Activated CD4-positive, alpha-beta T cell treated with anti-CD3 and anti-CD28 coated beads, Interleukin-10, Interleukin-2, amounts not matched to agents 100 ng/mL and 50 ng/mL, durations not matched to agents 16 hours and 8 hours (primary cell): Measurements from ENCODE around the gene ZNF341.
"Not testable (repeated sequence)": the region's sequence is repeated elsewhere in the genome, so short reads cannot be mapped to it uniquely, and the experiment has no call there.

Source experiments
- DNase-seq: peaks from one replicate; pipeline ENCODE4 v3.0.0-alpha.2; 2020

The ZNF341 gene

DNA sequence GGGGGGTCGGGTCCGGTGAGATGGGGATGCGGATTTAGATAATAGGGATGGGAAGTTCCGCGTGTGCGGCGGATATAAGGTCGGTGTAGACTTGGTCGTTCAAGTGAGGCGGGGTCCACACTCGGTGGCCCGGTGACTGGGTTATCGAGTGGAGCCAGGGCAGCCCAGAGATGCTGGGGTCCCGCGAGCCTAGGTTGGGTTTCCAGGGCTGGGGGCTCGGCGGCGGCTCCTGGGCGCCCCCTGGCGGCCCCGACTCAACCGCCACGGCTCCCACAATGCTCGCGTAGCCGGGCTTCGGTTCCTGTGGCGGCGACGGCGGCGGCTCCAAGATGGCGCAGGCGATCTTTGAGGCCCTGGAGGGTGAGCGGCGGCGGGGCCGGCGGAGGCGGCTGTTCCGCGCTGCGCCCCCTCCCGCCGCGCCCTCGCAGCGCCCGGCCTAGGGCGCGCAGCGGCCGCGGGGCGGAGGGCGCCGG, at the start of gene ZNF341:
TSS of gene ZNF341 (plus strand) at position 304 of the 473 bp plus-strand sequence. CDS start at position 330, 26 bp downstream.
- DNase-seq, result peak; percentile 93

DNA sequence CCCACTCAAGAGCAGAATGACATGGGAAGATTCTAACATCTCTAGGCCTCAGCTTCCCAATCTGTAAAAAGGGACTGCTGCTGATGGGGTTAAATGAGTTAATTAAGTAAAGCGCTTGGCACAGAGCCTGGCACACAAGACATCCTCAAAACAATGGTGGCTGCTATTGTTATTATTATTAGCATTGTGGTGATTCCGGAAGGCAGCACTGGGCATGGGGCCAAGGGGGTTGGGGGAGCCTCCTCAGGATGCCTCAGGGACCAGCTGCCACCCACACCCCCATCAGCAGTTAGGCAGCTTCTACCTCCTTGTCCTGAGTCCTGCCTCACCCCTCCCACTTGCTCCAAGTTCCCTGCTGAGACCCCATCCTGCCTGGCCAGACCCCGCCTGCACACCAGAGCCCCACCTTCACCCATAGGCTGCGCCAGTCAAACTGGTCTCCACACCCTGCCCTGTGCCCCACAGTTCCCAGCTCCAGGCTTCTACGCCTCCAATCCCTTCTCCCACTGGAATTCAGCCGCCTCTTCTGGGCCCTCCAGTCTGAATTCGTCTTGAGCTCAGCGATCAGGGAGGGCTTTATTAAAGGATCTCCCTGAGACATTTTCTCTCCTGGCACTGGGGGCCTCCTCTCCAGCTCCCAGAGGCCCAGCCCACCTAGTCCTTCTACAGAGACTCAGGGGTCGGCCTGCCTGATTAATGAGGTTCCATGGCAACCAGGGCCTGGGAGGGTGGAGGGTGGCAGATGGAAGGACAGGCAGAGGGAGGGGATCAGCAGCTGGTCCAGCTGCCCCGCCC, 47.1 kb upstream of the ZNF341 start:
- no peak for DNase-seq

DNA sequence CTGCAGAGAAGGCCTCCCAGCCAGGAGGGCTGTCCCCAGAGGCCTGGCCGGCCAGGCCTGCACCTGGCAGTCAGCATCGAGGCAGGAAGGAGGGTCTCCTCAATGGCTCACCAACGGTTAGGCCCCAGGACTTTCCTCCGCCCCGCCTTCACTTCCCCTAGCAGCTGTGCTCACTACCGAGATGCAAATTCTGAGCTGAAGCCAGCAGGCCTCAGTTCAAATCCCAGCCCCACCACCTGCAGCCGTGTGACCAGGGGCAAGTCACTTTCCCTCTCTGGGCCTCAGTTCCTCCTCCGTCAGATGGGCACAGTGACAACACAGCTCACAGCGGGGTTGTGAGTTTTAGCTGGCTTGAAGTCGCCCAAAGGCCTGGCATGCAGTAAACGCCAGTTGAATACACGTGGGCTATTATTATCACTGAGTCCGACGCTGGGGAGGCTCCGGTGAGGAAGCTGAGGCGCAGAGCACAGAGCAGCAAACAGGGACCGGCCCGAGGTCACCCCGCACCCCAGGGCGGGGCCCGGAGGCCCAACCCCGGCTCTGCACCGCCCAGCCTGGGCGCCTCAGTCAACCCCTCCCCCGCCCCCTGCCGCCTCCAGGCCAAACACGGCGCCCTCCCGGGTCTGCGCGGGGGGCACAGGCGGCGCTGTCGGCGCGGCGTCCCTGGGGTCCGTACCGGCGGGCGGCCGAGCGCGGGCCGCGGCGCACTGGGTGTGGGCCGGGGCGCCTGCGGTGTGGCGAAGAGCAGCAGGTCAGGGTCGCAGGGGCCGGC, 46.3 kb upstream of the ZNF341 start:
- DNase-seq, result peak; percentile 83

DNA sequence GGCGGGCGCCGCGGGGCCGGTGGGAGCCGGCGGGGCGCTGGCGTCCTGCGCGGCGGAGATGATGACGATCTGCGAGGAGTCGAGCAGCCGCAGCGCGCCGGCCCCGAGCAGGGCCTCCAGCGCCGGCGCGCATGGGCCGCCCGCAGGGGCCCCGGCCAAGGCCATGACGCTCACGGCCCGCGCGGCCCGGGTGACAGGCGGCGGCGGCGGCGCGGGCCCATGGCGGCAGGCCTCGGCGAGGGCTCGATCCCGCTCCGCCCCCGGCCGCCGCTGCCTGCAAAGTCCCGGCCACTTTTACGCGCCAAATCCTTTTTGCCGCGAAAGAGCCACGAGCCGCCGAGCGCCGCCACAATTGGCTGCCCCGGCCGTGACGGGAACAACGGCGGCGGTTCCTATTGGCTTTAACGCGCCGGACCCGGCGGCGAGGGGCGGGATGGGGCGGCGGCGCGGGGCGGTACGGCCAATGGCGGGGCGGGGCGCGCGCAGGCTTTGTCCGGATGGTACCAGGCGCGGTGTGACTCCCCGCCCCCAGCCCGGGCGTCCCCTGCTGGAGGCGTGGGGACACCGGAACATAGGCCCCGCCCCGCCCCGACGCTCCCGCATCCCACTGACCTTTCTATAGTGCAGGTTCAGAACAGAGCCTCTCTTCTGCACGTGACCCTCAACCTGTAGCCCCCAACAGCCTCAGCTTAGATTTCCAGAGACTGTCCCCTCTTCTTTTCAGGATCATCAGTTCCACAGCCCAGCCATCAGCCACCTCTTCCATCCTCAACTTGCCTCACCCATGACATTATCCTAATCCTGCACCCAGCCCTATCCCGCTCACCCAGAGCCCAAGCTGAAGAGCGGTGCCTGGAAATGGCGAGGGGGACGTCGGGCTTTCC, 45.5 kb upstream of the ZNF341 start, which contains the start of gene E2F1:
TSS of gene E2F1 (minus strand) at position 286 of the 884 bp plus-strand sequence. CDS start at position 165, 121 bp downstream.
- DNase-seq, result peak; percentile 98

DNA sequence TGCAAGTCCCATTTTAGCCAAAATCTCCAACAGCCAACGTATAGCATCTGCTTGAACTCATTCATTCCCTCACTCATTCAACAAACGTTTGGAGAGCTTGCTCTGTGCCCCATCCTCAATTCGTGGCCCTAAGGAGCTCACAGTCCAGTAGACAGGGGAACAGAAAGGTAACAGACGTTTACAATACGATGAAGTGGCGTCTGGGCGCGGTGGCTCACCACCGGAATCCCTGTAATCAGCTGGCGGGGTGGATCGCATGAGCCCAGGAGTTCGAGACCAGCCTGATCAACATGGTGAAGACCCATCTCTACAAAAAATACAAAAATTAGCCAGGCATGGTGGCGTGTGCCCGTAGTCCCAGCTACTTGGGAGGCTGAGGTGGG, 44.8 kb upstream of the ZNF341 start:
- DNase-seq, result no peak

DNA sequence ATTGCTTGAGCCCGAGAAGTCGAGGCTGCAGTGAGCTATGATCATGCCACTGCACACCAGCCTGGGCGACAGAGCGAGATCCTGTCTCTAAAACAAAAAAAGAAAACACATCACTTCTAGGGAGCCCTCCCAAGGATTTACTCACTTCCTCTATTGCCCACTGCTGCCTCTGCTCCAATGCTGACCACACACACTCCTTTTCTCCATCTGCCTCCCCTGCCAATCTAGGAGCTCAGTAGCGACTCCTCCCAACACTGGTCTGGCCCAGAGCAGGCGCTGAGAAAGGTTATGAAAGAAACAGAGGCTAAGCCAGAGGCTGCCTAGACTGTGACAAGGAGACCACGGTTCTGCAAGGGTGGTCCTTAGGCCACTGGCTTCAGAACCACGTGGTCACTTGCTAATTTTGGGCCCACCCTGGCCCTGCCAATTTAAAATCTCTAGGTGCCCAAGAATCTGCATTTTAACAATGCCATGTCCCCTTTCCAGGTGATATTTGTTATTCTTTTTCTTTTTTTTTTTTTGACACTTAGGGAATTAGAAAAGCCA, 44.4 kb upstream of the ZNF341 start:
- DNase-seq, result no peak

DNA sequence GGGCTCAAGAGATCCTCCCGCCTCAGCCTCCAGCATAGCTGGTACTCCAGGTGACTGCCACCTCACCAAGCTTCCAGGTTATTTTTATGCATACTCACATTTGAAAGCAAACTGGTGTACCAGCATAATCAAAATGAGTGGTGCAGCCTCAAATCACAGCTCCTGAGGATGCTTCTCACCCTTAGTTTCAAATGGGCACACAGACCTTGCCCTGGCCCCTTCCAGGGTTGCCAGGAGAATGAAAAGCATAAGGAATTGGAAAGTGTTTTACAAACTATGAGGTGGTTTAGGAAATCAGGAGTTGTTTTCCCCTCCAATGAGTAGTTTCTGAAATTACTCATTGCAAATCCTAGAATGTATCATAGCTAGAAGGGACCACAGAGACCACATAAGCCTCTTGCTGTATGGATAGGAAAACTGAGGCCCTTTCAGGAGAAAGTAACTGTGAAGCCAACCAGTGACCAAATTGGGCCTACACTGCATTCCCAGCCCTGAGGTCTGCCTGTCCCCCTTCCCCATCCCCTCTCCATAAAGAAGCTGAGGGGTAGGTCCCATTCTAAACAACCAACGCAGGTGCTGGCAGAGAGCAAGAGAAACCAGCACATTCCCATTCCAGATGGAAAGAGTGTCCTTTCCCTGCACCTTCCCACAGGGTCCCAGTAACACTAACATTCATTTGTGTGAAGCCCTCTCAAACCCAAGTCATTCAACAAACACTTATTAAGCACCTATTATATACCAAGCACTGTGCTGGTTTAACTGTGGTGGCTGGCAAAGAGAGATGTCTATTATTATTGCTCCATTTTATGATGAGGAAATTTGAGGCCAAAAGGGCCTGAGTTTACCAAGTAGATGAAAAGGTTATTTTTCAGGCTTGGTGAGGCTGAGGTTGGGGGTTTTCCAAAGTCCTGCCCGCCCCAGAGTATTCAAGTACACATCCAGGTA, 43.5 kb upstream of the ZNF341 start:
- DNase-seq, result peak; percentile 50

DNA sequence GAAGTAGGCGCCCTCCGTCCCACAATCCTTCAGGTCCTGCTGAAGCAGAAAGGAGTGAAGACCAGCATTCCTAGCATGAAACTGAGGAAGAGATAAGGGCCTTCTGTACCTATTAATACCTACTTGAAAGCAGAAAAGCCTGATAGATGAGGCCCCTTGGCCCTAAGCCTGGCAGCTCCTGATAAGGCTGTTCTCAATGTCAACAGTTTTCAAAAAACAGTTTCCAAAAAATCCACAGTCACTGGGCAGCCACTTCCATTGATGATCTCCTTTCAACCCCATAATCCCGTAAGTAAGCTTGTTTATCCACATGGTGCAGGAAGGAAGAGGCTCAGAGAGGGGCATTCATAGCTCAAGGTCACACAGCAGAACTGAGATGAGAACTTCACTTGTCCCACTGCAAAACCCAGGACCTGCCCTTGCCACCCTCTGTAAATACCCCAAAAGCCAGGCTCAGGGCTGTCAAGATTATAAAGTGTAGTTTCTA, 42.8 kb upstream of the ZNF341 start:
- DNase-seq, result no peak

DNA sequence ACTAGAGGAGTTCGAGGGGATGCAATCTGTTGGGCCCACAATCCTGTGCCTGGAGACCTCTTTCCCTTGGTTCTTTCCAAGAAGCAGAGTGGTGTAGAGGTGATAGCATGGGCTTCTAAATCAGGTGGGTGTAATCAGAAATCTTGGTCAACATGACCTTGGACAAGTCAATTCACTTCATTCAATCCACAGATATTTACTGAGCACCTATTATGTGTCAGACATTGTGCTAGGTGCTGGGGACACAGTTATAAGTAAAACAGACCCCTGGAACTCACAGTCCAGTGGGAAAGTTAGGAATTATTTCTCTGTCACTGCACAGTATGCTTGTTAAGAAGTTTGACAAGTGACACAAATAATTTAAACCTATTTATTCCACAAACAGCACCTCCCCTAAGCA, 42.3 kb upstream of the ZNF341 start:
- DNase-seq, result no peak

DNA sequence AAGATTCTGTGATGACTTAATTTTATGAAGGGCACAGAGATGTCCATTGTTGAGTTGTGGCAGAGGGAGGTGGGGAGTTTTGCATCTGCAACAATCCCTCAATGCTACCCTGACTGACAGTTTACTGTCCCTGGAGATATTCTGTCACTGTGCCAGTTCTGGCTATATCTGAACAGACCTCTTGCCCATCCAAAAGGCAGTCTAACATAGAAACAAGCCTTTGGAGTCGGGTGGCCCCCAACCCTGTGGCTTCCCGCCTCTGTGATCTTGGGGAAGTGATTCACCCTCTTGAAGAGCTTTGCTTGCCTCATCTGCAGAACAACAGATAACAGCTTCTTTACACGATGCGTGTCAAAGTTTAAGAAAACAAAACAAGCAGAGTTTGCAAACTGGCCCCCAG, 41.8 kb upstream of the ZNF341 start:
- DNase-seq, result peak; percentile 75

DNA sequence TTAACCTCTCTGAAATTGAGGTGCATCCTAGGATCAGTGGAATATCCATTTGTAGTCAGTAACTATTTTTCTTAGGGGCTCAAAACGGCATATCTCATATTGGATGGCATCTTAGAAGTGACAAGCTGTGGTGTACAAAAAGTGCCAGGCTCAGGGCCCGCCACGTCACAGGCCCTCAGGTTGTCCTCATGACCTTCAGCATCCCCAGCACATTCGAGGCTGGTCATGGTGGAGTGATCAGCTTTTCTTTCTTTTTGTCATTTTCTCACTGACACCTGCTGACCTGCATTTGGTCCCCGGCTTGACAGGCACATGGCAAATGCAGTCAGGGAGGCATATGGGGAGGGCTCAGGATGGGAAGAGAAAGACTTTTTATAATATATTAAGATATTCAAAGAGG, 38.5 kb upstream of the ZNF341 start:
- DNase-seq, result no peak

DNA sequence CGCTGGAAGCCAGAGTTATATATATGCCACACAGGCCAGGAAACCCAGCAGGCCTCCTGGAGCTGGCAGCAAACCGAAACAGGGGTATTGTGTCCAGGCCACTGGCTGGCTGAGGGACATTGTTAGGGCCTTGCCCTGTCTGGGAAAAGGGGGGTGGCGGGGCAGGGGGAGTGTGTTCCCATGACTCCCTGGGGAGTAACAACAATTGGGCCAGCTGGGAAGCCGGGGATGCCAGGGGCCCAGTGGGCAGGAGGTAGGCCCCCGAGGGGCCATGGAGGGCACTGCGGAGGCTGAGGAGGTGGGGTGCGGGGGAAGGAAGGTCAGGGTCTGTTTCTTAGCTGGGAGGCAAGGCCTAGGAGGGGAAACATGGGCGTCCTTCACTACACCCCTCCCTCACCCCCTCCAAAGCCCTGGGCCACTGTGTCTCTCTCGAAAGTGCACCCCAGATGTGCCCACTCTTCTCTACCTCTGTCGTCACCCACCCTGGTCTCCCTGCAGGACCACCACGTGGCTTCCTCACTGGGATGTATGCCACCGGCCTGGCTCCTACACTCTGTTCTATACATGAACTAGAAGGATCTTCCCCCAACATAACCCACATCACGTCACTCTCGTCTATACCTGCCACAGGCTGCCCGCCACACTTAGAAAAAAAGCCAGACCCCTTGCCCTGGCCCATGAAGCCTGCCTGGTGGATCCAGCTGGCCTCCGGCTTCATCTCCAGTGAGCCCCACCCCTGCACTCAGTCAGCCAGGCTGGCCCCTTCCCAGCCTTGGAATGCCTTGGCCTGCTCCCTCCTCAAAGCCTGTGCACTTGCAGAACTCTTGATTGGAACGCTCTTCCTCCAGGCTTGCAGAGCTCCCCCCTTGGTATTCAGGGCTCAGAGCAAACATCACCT, 37.8 kb upstream of the ZNF341 start:
- DNase-seq, result no peak

DNA sequence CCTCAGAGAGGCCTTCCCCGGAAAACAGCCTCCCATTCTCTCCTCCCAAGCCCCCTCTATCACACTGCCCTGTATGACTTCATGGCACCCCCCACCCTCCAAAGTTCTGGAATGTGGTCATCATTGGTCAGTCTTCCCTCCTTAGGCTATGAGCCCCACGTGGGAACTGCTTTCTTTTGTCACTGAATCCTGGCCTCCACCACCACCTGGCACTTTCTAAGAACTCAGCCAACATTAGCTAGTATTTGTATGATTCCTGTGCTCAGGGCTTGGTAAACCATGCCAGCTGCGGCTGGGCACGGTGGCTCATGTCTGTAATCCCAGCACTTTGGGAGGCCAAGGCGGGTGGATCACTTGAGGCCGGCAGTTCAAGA, 37.2 kb upstream of the ZNF341 start:
- DNase-seq, result no peak

DNA sequence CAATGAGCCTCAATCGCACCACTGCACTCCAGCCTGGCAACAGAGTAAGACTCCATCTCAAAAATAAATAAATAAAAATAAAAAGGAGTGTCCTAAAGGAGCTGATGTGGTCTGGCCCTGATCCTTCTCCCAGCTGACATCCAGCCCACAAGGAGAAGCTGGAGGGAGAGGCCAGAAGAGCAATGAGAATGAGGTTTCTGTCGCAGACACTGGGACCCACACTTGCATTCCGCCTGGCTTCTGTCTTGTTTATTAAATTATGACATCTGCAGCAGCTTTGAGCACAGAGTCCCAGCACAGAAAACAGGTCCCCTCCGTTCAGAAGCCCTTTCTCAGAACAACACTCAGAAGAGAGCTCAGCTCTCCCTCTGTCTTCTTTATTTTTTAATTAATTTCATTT, 35.3 kb upstream of the ZNF341 start:
- DNase-seq, result no peak

DNA sequence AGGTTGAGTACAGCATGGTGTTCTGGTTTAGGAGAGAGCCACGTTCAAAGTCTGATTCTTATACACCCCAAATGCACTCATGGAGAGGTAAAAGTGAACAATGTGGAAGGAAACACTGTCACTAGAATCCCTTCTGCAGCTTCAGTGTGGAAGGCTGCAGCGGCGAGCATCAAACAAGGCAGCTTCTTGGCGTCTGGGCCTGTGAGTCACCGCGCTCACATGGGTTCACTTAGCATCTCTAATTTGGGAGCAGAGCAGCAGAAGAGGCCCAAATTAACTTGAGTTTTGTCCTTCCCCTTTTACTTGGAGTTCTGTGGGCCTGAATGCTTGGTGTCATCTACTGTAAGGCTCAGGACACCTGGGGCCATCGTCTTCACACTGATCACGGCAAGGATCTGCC, 34.7 kb upstream of the ZNF341 start:
- DNase-seq, result no peak

DNA sequence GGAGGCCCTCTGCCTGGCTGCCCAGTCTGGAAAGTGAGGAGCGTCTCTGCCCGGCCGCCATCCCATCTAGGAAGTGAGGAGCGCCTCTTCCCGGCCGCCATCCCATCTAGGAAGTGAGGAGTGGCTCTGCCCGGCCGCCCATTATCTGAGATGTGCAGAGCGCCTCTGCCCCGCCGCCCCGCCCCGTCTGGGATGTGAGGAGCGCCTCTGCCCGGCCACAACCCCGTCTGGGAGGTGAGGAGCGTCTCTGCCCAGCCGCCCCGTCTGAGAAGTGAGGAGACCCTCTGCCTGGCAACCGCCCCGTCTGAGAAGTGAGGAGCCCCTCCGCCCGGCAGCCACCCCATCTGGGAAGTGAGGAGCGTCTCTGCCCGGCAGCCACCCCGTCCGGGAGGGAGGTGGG, 32.8 kb upstream of the ZNF341 start:
- DNase-seq, result not testable (repeated sequence)

DNA sequence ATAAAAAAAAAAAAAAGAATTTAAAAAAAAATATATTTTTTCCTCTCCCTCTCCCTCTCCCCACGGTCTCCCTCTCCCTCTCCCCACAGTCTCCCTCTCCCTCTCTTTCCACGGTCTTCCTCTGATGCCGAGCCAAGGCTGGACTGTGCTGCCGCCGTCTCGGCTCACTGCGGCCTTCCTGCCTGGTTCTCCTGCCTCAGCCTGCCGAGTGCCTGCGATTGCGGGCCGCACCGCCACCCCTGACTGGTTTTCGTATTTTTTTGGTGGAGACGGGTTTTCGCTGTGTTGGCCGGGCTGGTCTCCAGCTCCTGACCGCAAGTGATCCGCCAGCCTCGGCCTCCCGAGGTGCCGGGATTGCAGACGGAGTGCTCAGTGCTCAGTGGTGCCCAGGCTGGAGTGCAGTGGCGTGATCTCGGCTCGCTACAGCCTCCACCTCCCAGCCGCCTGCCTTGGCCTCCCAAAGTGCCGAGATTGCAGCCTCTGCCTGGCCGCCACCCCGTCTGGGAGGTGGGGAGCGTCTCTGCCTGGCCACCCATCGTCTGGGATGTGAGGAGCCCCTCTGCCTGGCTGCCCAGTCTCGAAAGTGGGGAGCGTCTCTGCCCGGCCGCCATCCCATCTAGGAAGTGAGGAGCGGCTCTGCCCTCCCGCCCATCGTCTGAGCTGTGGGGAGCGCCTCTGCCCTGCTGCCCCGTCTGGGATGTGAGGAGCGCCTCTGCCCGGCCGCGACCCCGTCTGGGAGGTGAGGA, 30.9 kb upstream of the ZNF341 start:
- not testable (repeated sequence) for DNase-seq

DNA sequence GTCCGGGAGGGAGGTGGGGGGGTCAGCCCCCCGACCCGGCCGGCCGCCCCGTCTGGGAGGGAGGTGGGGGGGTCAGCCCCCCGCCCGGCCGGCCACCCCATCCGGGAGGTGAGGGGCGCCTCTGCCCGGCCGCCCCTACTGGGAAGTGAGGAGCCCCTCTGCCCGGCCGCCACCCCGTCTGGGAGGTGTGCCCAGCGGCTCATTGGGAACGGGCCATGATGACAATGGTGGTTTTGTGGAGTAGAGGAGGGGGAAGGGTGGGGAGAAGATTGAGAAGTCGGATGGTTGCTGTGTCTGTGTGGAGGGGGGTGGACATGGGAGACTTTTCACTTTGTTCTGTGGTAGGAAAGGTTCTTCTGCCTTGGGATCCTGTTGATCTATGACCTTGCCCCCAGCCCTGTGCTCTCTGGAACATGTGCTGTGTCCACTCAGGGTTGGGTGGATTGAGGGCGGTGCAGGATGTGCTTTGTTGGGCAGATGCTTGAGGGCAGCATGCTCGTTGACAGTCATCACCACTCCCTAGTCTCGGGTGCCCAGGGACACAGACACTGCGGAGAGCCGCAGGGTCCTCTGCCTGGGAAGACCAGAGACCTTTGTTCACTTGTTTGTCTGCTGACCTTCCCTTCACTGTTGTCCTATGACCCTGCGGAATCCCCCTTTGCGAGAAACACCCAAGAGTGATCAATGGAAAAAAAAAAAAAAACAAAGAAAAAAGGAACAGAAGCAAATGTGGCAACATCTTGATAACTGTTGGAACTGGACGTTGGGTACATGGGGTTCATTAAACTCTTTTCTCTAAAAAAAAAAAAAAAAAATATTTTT, 30.0 kb upstream of the ZNF341 start:
- DNase-seq, result no peak

DNA sequence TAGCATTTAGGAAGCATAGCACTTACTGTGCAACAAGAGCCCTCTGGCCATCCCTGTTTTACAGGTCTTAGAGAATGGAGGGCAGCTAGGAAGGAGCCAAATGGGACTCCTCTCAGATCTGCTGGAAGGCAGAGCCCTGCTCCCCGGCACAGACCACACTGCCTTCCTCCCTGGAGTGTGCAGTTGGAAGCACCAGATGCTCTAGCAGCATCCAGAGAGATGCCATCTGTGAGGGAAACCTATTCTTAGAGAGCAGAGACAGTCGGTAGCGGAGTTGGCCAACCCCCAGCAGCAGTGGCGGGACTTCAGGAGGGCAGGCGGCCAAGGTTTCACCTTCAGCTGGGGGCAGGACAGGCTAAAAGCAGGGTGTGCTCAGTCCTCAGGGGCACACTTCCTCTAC, 28.9 kb upstream of the ZNF341 start:
- DNase-seq, result no peak
